HepG2 (cell line): ENCODE measurements around the gene TOMM22. TPM values are rescaled to one million over a fixed set of nuclear protein-coding genes. Genes with fewer than 3 reads are reported as not detected.

Experiments
- ATAC-seq: fragments of 200-7000 bp; cut with Tn5 transposase; 3 replicates; pipeline ENCODE4 v1.9.1; 2020; ENCODE audit warnings: mild to moderate bottlenecking, moderate library complexity
- BruUV-seq: library from RNA; stranded (reverse); fragments of 400-500 nt; replicated peaks from 2 replicates; lab custom pipeline; 2021; lab: Mats Ljungman, UMichigan
- CTCF ChIA-PET: fragments of 300-600 bp; formaldehyde crosslinking; extraction: SDS; loops from one replicate; lab custom pipeline; 2021; ENCODE audit warnings: low total read pairs, inconsistent platforms, low intra/inter-chr PET ratio; lab: Yijun Ruan, JAX
- POLR2A ChIA-PET: fragments of 350-600 bp; sonication (Branson Sonifier 250); formaldehyde crosslinking; loops from one replicate; lab custom pipeline; 2020; ENCODE audit warnings: antibody characterized with exemption, inconsistent platforms; lab: Yijun Ruan, JAX
- DNase-seq: peaks from one replicate; pipeline ENCODE4 v3.0.0-alpha.2; 2015; ENCODE audit warnings: low spot score
- FAIRE-seq: peaks from 3 replicates; lab custom pipeline; 2011; peaks lifted over from hg19 to GRCh38; lab: Jason Lieb, UNC
- H2AFZ ChIP-seq: one replicate; pipeline ENCODE4 v1.6.1; 2011; ENCODE audit warnings: low read length, inconsistent platforms
- H3K27ac ChIP-seq: fragments of 300-600 bp; 3 replicates; pipeline ENCODE4 v1.8.0; 2011; ENCODE audit warnings: mixed run types, mild to moderate bottlenecking, mixed read lengths, low read length, inconsistent platforms; ENCODE audit not compliant: insufficient read depth; ENCODE audit errors: extremely low read length
- H3K27me3 ChIP-seq, 2 experiments: fragments of 200-600 bp in 1 of 2; 2 replicates in 1 of 2; 3 replicates in 1 of 2; pipeline versions ENCODE4 v1.6.0 to v1.8.0; 2011; ENCODE audit warnings: low read length in 2 of 2, mild to moderate bottlenecking in 2 of 2, moderate library complexity in 2 of 2, inconsistent platforms in 1 of 2; ENCODE audit not compliant: insufficient read depth in 2 of 2, control insufficient read depth in 1 of 2
- H3K36me3 ChIP-seq, 2 experiments: fragments of 200-600 bp in 1 of 2; replicated peaks in 1 of 2; 2 replicates in 1 of 2; 3 replicates in 1 of 2; pipeline versions ENCODE4 v1.5.1 to v1.8.0; 2011; ENCODE audit warnings: low read length in 2 of 2, inconsistent platforms in 1 of 2; ENCODE audit not compliant: insufficient read depth in 2 of 2, control insufficient read depth in 1 of 2
- H3K4me1 ChIP-seq: 2 replicates; pipeline ENCODE4 v1.5.1; 2012; ENCODE audit warnings: low read length, inconsistent platforms; ENCODE audit not compliant: insufficient read depth
- H3K4me2 ChIP-seq: 2 replicates; pipeline ENCODE4 v1.6.0; 2011; ENCODE audit warnings: low read depth, low read length, inconsistent platforms
- H3K4me3 ChIP-seq, 3 experiments: fragments of 200-600 bp in 1 of 3; sonication (generic), shearing (Covaris generic) in 1 of 3; replicated peaks in 1 of 3; 2 replicates each; pipeline ENCODE4 v1.5.1; 2011 to 2016; ENCODE audit warnings: low read length in 3 of 3, inconsistent platforms in 2 of 3, low read depth in 2 of 3, mild to moderate bottlenecking in 2 of 3, control low read depth in 1 of 3, mixed read lengths in 1 of 3; ENCODE audit not compliant: insufficient read depth in 1 of 3
- H3K79me2 ChIP-seq: one replicate; pipeline ENCODE4 v1.6.1; 2011; ENCODE audit warnings: low read length, inconsistent platforms; ENCODE audit not compliant: insufficient read depth
- H3K9ac ChIP-seq: 2 replicates; pipeline ENCODE4 v1.6.0; 2011; ENCODE audit warnings: mild to moderate bottlenecking, low read depth, low read length, inconsistent platforms; ENCODE audit not compliant: insufficient read depth
- H3K9me3 ChIP-seq: 2 replicates; pipeline ENCODE4 v1.5.1; 2012; ENCODE audit warnings: mild to moderate bottlenecking, low read length
- H4K20me1 ChIP-seq: 2 replicates; pipeline ENCODE4 v1.6.0; 2011; ENCODE audit warnings: inconsistent platforms, mild to moderate bottlenecking, low read length, moderate library complexity; ENCODE audit not compliant: insufficient read depth
- CBX5 ChIP-seq: sonication (generic); formaldehyde crosslinking; IDR thresholded peaks from 2 replicates; pipeline ENCODE4 v1.4.0; 2020; ENCODE audit warnings: missing genetic modification reagents, borderline replicate concordance
- ELF3 ChIP-seq: IDR thresholded peaks from 2 replicates; pipeline ENCODE4 v1.6.1; 2016; ENCODE audit warnings: missing genetic modification reagents, missing compliant biosample characterization
- FOSL2 ChIP-seq: sonication (generic); formaldehyde crosslinking; IDR thresholded peaks from 2 replicates; pipeline ENCODE4 v1.4.0; 2020; ENCODE audit warnings: missing genetic modification reagents
- HDAC2 ChIP-seq: sonication (generic); formaldehyde crosslinking; IDR thresholded peaks from 2 replicates; pipeline ENCODE4 v1.4.0; 2020; ENCODE audit warnings: missing genetic modification reagents
- ISX ChIP-seq: sonication (generic); formaldehyde crosslinking; conservative IDR thresholded peaks from 2 replicates; pipeline ENCODE4 v1.5.0; 2020; ENCODE audit warnings: missing genetic modification reagents
- NFYB ChIP-seq: sonication (generic); formaldehyde crosslinking; IDR thresholded peaks from 2 replicates; pipeline ENCODE4 v1.4.0; 2020; ENCODE audit warnings: missing genetic modification reagents
- SAP130 ChIP-seq: IDR thresholded peaks from 2 replicates; pipeline ENCODE4 v1.6.1; 2016; ENCODE audit warnings: low read depth
- THAP11 ChIP-seq: IDR thresholded peaks from 2 replicates; pipeline ENCODE4 v1.6.1; 2016; ENCODE audit warnings: missing biosample characterization, missing genetic modification reagents
- ZNF124 ChIP-seq: sonication (generic); formaldehyde crosslinking; IDR thresholded peaks from 2 replicates; pipeline ENCODE4 v1.4.0; 2020; ENCODE audit warnings: missing genetic modification reagents
- ZNF446 ChIP-seq: sonication (generic); formaldehyde crosslinking; IDR thresholded peaks from 2 replicates; pipeline ENCODE4 v1.5.0; 2020; ENCODE audit warnings: mild to moderate bottlenecking, missing genetic modification reagents
- ZNF616 ChIP-seq: sonication (generic); formaldehyde crosslinking; IDR thresholded peaks from 2 replicates; pipeline ENCODE4 v1.5.0; 2020; ENCODE audit warnings: low read depth, mild to moderate bottlenecking, missing genetic modification reagents
- ZNF883 ChIP-seq: sonication (generic); formaldehyde crosslinking; IDR thresholded peaks from 2 replicates; pipeline ENCODE4 v1.5.1; 2020; ENCODE audit warnings: mild to moderate bottlenecking, missing genetic modification reagents; ENCODE audit errors: not compliant biosample characterization
- WGBS: methylation state at CpG from one replicate; pipeline ENCODE4 v1.1.6; 2017; ENCODE audit warnings: low lambda C conversion rate; 5-methylcytosine and 5-hydroxymethylcytosine counted together
- in situ Hi-C: cut with HindIII; loops from 2 replicates; pipeline ENCODE4 v1.10.0; 2017; ENCODE audit warnings: low pct_unique_long_range_greater_than_20kb; ENCODE audit not compliant: extremely low pct_ligation_motif_present
- intact Hi-C: fragments of 100-400 bp; cut with micrococcal nuclease; formaldehyde crosslinking; loops from one replicate; pipeline ENCODE4 v1.10.0; 2022; ENCODE audit not compliant: unreplicated experiment
- polyA plus RNA-seq, 8 experiments: library from polyadenylated mRNA; depleted of rRNA in 3 of 8; stranded (reverse) in 7 of 8; unstranded in 1 of 8; fragments of >200 nt; fragmentation: Illumina TruSeq in 4 of 8; extraction: Trizol in 4 of 8; gene quantifications; 2 replicates each; pipeline versions ENCODE4 v1.2.1 to v1.2.3, GENCODE V29; 2011 to 2016; ENCODE audit warnings: low read depth in 4 of 8, missing spikeins in 1 of 8, mixed read lengths in 1 of 8; ENCODE audit not compliant: insufficient read depth in 1 of 8
- total RNA-seq, 5 experiments: library from RNA; depleted of rRNA; stranded (reverse); fragments of >200 nt; fragmentation: Illumina TruSeq; extraction: Trizol; gene quantifications; 2 replicates each; pipeline ENCODE4 v1.2.3, GENCODE V29; 2016; ENCODE audit warnings: low read depth in 1 of 5
- TF ChIP-seq, protein P1 (sequence below): sonication (generic); formaldehyde crosslinking; IDR thresholded peaks from 2 replicates; pipeline ENCODE4 v1.5.0; 2020; ENCODE audit warnings: mild to moderate bottlenecking, missing genetic modification reagents
- TF ChIP-seq, protein P2 (sequence below): sonication (generic); formaldehyde crosslinking; IDR thresholded peaks from 2 replicates; pipeline ENCODE4 v1.4.0; 2020; ENCODE audit warnings: missing genetic modification reagents

The TOMM22 gene
- total and polyA plus RNA-seq, 2 of the 13 experiments (the other 11 are each of a cell fraction or from before 2014, with no cell fraction given), result 46.9 to 118 TPM

DNA sequence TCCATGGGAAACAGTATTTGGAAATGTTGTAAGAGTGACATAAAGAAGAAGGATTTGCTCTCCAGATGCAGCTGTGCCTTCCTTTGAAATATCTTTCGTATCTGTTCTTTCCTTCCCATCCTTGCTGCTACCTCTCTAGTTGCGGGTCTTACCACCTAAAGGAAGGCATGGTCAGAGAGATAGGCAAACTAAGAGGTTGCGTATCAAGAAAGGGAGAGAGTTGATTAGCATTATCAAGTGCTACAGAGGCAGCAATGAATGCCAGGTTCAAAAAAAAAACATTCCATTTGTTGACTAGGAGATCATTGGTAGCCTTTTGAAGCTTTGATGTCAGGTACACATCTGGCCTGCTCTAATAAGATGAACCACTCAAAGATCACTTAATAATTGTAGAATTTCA is 28.6 kb downstream of the TOMM22 start:
- POLR2A ChIA-PET, result no interaction called here
- no peak for DNase-seq
- Histone ChIP-seq H3K4me2 (no peak overlapping the region), H3K9ac (no peak overlapping the region), H3K4me3 (no peak overlapping the region), H3K79me2 (peaks cover 92% of the 10 kb centered on the region), H3K27me3 (no peaks in the 10 kb centered on the region; a peak in 1 of 5 replicates), H3K9me3 (no peaks in the 10 kb centered on the region), H3K36me3 (peaks cover 20 to 31% of the 10 kb centered on the region in 2 experiments), H3K27ac (no peak overlapping the region), H3K4me1 (peaks cover 24% of the 10 kb centered on the region), H2AFZ (no peak overlapping the region), H4K20me1 (peaks cover 70% of the 10 kb centered on the region)
- intact Hi-C loops, result no loop called here
- 99% methylated on average over 3 of the region's 3 CpGs for WGBS
- FAIRE-seq, result no peak
- CTCF ChIA-PET, result no interaction called here
- in situ Hi-C loops, result no loop called here
- no peak for ATAC-seq
- BruUV-seq, result no TSS peak
- TF ChIP-seq SAP130 (CRISPR knock-in tag), result no peak
- TF ChIP-seq NFYB, result no peak
- no peak for TF ChIP-seq ELF3
- no peak for TF ChIP-seq ZNF124 (CRISPR knock-in tag)

DNA sequence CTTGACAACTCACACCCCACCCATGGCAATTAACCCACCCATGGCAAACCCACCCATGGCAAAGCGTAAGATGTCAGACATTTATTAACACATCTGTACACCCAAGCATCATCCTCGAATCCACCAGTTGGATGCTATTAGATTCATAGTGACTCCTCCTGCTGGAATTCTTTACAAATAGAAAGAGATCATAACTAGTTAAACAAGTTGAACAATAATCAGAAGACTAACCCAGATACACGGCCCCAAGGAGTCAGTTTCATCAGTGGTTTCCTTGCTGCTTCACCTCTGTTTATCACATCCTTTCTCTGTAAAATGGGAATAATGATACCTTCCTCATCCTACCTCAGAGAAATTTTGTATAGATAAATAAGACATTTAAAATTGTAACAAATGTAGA is 29.1 kb downstream of the TOMM22 start:
- 91% methylated on average over 3 of the region's 3 CpGs for WGBS
- no peak overlapping the region for H3K9ac ChIP-seq
- no peak for ATAC-seq
- H3K4me1 ChIP-seq, result peaks cover 24% of the 10 kb centered on the region
- no peak for DNase-seq
- BruUV-seq, result no TSS peak
- in situ Hi-C loops (no loop called here), intact Hi-C loops (no loop called here)
- H3K4me3 ChIP-seq, result no peak overlapping the region
- TF ChIP-seq ZNF446 (CRISPR knock-in tag), result no peak
- no peak for TF ChIP-seq FOSL2 (CRISPR knock-in tag)
- no peak for TF ChIP-seq THAP11 (CRISPR knock-in tag)
- TF ChIP-seq, protein P1, sequence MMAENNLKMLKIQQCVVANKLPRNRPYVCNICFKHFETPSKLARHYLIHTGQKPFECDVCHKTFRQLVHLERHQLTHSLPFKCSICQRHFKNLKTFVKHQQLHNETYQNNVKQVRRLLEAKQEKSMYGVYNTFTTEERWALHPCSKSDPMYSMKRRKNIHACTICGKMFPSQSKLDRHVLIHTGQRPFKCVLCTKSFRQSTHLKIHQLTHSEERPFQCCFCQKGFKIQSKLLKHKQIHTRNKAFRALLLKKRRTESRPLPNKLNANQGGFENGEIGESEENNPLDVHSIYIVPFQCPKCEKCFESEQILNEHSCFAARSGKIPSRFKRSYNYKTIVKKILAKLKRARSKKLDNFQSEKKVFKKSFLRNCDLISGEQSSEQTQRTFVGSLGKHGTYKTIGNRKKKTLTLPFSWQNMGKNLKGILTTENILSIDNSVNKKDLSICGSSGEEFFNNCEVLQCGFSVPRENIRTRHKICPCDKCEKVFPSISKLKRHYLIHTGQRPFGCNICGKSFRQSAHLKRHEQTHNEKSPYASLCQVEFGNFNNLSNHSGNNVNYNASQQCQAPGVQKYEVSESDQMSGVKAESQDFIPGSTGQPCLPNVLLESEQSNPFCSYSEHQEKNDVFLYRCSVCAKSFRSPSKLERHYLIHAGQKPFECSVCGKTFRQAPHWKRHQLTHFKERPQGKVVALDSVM (CRISPR knock-in tag), result no peak
- no peak for TF ChIP-seq HDAC2 (CRISPR knock-in tag)
- TF ChIP-seq, protein P2, sequence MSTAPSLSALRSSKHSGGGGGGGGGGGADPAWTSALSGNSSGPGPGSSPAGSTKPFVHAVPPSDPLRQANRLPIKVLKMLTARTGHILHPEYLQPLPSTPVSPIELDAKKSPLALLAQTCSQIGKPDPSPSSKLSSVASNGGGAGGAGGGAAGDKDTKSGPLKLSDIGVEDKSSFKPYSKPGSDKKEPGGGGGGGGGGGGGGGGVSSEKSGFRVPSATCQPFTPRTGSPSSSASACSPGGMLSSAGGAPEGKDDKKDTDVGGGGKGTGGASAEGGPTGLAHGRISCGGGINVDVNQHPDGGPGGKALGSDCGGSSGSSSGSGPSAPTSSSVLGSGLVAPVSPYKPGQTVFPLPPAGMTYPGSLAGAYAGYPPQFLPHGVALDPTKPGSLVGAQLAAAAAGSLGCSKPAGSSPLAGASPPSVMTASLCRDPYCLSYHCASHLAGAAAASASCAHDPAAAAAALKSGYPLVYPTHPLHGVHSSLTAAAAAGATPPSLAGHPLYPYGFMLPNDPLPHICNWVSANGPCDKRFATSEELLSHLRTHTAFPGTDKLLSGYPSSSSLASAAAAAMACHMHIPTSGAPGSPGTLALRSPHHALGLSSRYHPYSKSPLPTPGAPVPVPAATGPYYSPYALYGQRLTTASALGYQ, result no peak
- no peak for TF ChIP-seq ZNF883 (CRISPR knock-in tag)
- no peak for TF ChIP-seq ZNF616 (CRISPR knock-in tag)
- TF ChIP-seq CBX5 (CRISPR knock-in tag), result no peak
- TF ChIP-seq ISX, result no peak
- H3K79me2 ChIP-seq, result peaks cover 97% of the 10 kb centered on the region
- FAIRE-seq, result no peak
- CTCF ChIA-PET, result no interaction called here
- H3K9me3 ChIP-seq, result no peaks in the 10 kb centered on the region
- H4K20me1 ChIP-seq, result peaks cover 74% of the 10 kb centered on the region
- H3K27ac ChIP-seq, result no peak overlapping the region
- POLR2A ChIA-PET, result no interaction called here
- peaks cover 24 to 36% of the 10 kb centered on the region in 2 experiments for H3K36me3 ChIP-seq
- H2AFZ ChIP-seq, result no peak overlapping the region
- H3K27me3 ChIP-seq, result no peaks in the 10 kb centered on the region; a peak in 1 of 5 replicates
- no peak overlapping the region for H3K4me2 ChIP-seq
